ENCODE measurements around the gene SERPINE1. TPM values are rescaled to one million over a fixed set of nuclear protein-coding genes. Genes with fewer than 3 reads are reported as not detected.
"Not testable (repeated sequence)": the region's sequence is repeated elsewhere in the genome, so short reads cannot be mapped to it uniquely, and the experiment has no call there.

The SERPINE1 gene
- total RNA-seq, 1 donor from 2014 or later, result 4.3 TPM

DNA sequence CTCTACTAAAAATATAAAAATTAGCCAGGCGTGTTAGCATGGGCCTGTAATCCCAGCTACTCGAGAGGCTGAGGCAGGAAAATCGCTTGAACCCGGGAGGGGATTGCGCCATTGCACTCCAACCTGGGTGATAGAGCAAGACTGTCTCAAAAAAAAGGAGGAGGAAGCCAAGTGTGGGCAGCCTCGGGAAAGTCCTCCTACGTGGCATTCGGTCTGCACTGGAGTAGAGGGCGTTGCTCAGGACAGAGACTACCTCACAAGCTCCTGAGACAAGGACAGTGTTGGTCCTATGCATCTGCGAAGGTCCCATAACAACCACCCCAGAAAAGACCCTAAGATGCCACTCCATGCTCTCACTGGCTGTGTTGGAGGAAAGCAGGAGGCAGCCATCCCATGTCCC, 10.0 kb upstream of the SERPINE1 start:
- H3K27me3 ChIP-seq (ENCODE audit: low read depth), result no peaks in the 10 kb centered on the region
- H3K36me3 ChIP-seq, result no peaks in the 10 kb centered on the region
- no peaks in the 10 kb centered on the region for H3K9me3 ChIP-seq (replicated peaks)
- intact Hi-C loops (cut with micrococcal nuclease), result no loop called here
- TF ChIP-seq CTCF (IDR thresholded peaks at IDR 0.05; ENCODE audit: borderline replicate concordance), result no peak
- peaks cover 30% of the 10 kb centered on the region for H3K4me1 ChIP-seq
- no peak overlapping the region for H3K4me3 ChIP-seq
- peak overlapping the region; percentile 27 for H3K27ac ChIP-seq (replicated peaks)
- no peak for DNase-seq

DNA sequence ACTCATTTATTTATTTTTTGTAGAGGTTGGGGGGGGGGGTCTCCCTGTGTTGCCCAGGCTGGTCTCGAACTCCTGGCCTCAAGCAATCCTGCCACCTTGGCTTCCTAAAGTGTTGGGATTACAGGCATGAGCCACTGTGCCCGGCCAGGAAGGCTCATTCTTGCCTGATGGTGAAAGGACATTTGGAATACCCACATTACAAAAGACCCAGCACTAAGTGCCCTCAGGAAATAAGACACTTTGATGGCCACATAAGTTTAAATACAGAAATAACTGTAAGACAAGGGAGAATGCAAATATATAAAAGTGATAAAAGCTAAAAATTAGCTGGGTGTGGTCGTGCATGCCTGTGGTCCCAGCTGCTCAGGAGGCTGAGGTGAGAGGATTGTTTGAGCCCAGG, 8.0 kb upstream of the SERPINE1 start:
- intact Hi-C loops (cut with micrococcal nuclease), result no loop called here
- DNase-seq, result no peak
- H3K27ac ChIP-seq (replicated peaks), result no peak overlapping the region
- peaks cover 34% of the 10 kb centered on the region for H3K4me1 ChIP-seq
- no peaks in the 10 kb centered on the region for H3K9me3 ChIP-seq (replicated peaks)
- no peak for TF ChIP-seq CTCF (IDR thresholded peaks at IDR 0.05; ENCODE audit: borderline replicate concordance)
- H3K4me3 ChIP-seq, result no peak overlapping the region
- H3K27me3 ChIP-seq (ENCODE audit: low read depth), result no peaks in the 10 kb centered on the region
- no peaks in the 10 kb centered on the region for H3K36me3 ChIP-seq

- Histone ChIP-seq H3K9me3 (replicated peaks) (no peaks in the 10 kb centered on the region), H3K27ac (replicated peaks) (no peak overlapping the region), H3K27me3 (ENCODE audit: low read depth) (no peaks in the 10 kb centered on the region), H3K4me3 (no peak overlapping the region), H3K36me3 (no peaks in the 10 kb centered on the region), H3K4me1 (peaks cover 42% of the 10 kb centered on the region)
- intact Hi-C loops (cut with micrococcal nuclease), result no loop called here
- TF ChIP-seq CTCF (IDR thresholded peaks at IDR 0.05; ENCODE audit: borderline replicate concordance), result no peak
- no peak for DNase-seq
Observed at GRCh38 chr7:101119876-101120275, 7.0 kb upstream of the SERPINE1 start.

- H3K27ac ChIP-seq (replicated peaks), result no peak overlapping the region
- H3K4me1 ChIP-seq, result peaks cover 46% of the 10 kb centered on the region
Observed at GRCh38 chr7:101120315-101120714, 6.6 kb upstream of the SERPINE1 start.

GRCh38 chr7:101121631-101121990, 5.3 kb upstream of the SERPINE1 start:
- H3K9me3 ChIP-seq (replicated peaks); H3K27me3 ChIP-seq (ENCODE audit: low read depth); intact Hi-C loops (cut with micrococcal nuclease); H3K36me3 ChIP-seq; DNase-seq: not testable (repeated sequence)
- Histone ChIP-seq H3K4me1 (peaks cover 59% of the 10 kb centered on the region), H3K4me3 (peak overlapping the region; percentile 57), H3K27ac (replicated peaks) (peak overlapping the region; percentile 88)

More at GRCh38 chr7:101120315-101120714, 6.6 kb upstream of the SERPINE1 start:
- no peak for DNase-seq
- Histone ChIP-seq H3K36me3 (no peaks in the 10 kb centered on the region), H3K27me3 (ENCODE audit: low read depth) (no peaks in the 10 kb centered on the region), H3K9me3 (replicated peaks) (no peaks in the 10 kb centered on the region), H3K4me3 (no peak overlapping the region)
- TF ChIP-seq CTCF (IDR thresholded peaks at IDR 0.05; ENCODE audit: borderline replicate concordance), result no peak
- intact Hi-C loops (cut with micrococcal nuclease), result no loop called here

DNA sequence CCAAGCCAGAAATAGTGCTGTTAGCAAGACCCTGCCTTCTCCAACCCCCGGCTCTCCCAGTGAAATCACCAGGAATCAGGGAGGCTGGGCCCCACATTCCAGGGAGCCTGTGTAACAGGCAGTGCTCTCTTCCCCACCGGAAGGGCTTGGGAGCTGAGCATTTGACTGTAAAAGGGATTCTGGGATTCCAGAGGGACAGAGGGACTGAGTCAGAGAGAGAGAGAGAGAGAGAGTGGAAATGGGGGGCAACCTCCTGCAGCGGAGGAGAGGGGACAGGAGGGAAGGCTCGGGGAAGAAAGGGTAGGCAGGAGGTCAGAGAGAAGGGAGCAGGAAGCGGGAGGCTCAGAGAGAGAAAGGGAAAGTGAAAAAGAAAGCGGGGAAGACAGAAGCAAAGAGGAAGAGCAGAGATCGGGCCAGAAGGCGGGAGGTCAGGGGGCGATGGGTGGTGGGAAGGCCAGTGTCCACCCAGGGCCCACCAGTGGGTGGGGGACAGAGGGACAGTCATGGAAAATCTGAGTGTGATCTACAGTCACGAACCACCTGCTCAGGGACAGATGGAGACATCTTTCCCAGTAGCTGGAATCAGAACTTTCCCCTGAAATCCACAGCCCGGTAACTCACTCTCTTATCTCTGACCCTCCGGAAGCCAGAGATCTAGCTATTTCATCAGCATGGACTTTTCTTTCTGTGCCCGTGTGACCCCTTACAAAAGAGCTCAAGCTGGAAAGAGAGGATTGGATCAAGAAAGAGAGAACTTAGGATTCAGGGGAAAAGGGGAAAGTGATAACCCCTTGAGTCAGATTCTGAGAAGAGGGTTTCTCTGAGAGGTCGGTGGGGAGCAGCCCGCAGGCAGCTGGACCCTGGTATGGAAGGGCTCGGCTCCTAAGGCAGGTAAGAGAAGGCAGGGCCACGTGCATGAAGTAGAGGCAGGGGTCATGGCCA, 4.6 kb upstream of the SERPINE1 start:
- DNase-seq, result peak; percentile 75
- no peaks in the 10 kb centered on the region for H3K36me3 ChIP-seq
- no peaks in the 10 kb centered on the region for H3K9me3 ChIP-seq (replicated peaks)
- H3K4me1 ChIP-seq, result peaks cover 64% of the 10 kb centered on the region
- peak overlapping the region; percentile 57 for H3K4me3 ChIP-seq
- H3K27ac ChIP-seq (replicated peaks), result peak overlapping the region; percentile 88
- no peak for TF ChIP-seq CTCF (IDR thresholded peaks at IDR 0.05; ENCODE audit: borderline replicate concordance)
- intact Hi-C loops (cut with micrococcal nuclease), result no loop called here
- no peaks in the 10 kb centered on the region for H3K27me3 ChIP-seq (ENCODE audit: low read depth)
